Erythroblast (primary cell): Measurements from ENCODE around the gene TGM2.

Source experiments
- GATA1 ChIP-seq: IDR thresholded peaks from 2 replicates; pipeline ENCODE4 v1.6.1; 2011; ENCODE audit warnings: low read depth, mild to moderate bottlenecking, control low read depth, low read length, moderate library complexity
- POLR2A ChIP-seq: IDR thresholded peaks from 2 replicates; pipeline ENCODE4 v1.6.1; 2011; ENCODE audit warnings: mild to moderate bottlenecking, low read length

- TF ChIP-seq POLR2A (no peak), GATA1 (no peak)
These were observed 39.7 kb downstream of the TGM2 start for GRCh38 chr20:38125157-38126056.
